Stimulated activated CD8-positive, alpha-beta memory T cell treated with anti-CD3 and anti-CD28 coated beads, Interleukin-15, amount 100 ng/mL, for 48 hours (primary cell): ENCODE results near the gene GAR1.
"Not testable (repeated sequence)": the region's sequence is repeated elsewhere in the genome, so short reads cannot be mapped to it uniquely, and the experiment has no call there.

ENCODE experiments used
- DNase-seq, 2 donors: peaks; one replicate each; pipeline ENCODE4 v3.0.0-alpha.2; 2020; ENCODE audit warnings: low read depth in 2 of 2

Gene GAR1

GRCh38 chr4:109815151-109816081 lies at the start of gene GAR1:
GAR1 (plus strand) TSS chr4:109815762; CDS start chr4:109816165, 403 bp downstream.
- peak; percentile 83 to 84 for DNase-seq

GRCh38 chr4:109782092-109782491 lies 33.5 kb upstream of the GAR1 start:
- not testable (repeated sequence) for DNase-seq

- no peak for DNase-seq
Observed at GRCh38 chr4:109786846-109787245, 28.7 kb upstream of the GAR1 start.

GRCh38 chr4:109787807-109788206 lies 27.8 kb upstream of the GAR1 start:
- DNase-seq: no peak

GRCh38 chr4:109795059-109795458 lies 20.5 kb upstream of the GAR1 start:
- DNase-seq: no peak

GRCh38 chr4:109798866-109799265 lies 16.7 kb upstream of the GAR1 start:
- no peak for DNase-seq

GRCh38 chr4:109801099-109801789 lies 14.3 kb upstream of the GAR1 start:
- DNase-seq: no peak

GRCh38 chr4:109801895-109802319 lies 13.7 kb upstream of the GAR1 start, which contains the start of gene CFI:
CFI (minus strand) TSS chr4:109801999; CDS start chr4:109801971, 28 bp downstream.
- no peak for DNase-seq

GRCh38 chr4:109803924-109804571 lies 11.5 kb upstream of the GAR1 start:
- DNase-seq: no peak

- no peak for DNase-seq
Observed at GRCh38 chr4:109809655-109810054, 5.9 kb upstream of the GAR1 start.

GRCh38 chr4:109810552-109811387 lies 4.8 kb upstream of the GAR1 start:
- DNase-seq: no peak

- DNase-seq: no peak
Observed at GRCh38 chr4:109811707-109812106, 3.9 kb upstream of the GAR1 start.

GRCh38 chr4:109816082-109816442 lies 500 bp downstream of the GAR1 start:
- peak; percentile 18 to 33 for DNase-seq

GRCh38 chr4:109816894-109817293 lies 1.3 kb downstream of the GAR1 start:
- no peak for DNase-seq

GRCh38 chr4:109818268-109818667 lies 2.7 kb downstream of the GAR1 start:
- DNase-seq: no peak

- DNase-seq: no peak
Observed at GRCh38 chr4:109820563-109820962, 5.0 kb downstream of the GAR1 start.

GRCh38 chr4:109821185-109821584 lies 5.6 kb downstream of the GAR1 start:
- DNase-seq: no peak

- no peak for DNase-seq
Observed at GRCh38 chr4:109826719-109827118, 11.2 kb downstream of the GAR1 start.

- DNase-seq: no peak
Observed at GRCh38 chr4:109827672-109828071, 12.1 kb downstream of the GAR1 start, which contains the start of gene RRH. RRH (plus strand) TSS chr4:109827972; CDS start chr4:109828028, 56 bp downstream.

GRCh38 chr4:109833756-109834155 lies 18.2 kb downstream of the GAR1 start:
- no peak for DNase-seq

GRCh38 chr4:109836985-109837384 lies 21.4 kb downstream of the GAR1 start:
- no peak for DNase-seq
